Stromal cell of bone marrow (primary cell): ENCODE measurements around the gene RAB20.
"Not testable (repeated sequence)": the region's sequence is repeated elsewhere in the genome, so short reads cannot be mapped to it uniquely, and the experiment has no call there.

Experiments used
- DNase-seq: peaks from one replicate; pipeline ENCODE4 v3.0.0-alpha.2; 2012; ENCODE audit warnings: low read depth

RAB20 gene

DNA sequence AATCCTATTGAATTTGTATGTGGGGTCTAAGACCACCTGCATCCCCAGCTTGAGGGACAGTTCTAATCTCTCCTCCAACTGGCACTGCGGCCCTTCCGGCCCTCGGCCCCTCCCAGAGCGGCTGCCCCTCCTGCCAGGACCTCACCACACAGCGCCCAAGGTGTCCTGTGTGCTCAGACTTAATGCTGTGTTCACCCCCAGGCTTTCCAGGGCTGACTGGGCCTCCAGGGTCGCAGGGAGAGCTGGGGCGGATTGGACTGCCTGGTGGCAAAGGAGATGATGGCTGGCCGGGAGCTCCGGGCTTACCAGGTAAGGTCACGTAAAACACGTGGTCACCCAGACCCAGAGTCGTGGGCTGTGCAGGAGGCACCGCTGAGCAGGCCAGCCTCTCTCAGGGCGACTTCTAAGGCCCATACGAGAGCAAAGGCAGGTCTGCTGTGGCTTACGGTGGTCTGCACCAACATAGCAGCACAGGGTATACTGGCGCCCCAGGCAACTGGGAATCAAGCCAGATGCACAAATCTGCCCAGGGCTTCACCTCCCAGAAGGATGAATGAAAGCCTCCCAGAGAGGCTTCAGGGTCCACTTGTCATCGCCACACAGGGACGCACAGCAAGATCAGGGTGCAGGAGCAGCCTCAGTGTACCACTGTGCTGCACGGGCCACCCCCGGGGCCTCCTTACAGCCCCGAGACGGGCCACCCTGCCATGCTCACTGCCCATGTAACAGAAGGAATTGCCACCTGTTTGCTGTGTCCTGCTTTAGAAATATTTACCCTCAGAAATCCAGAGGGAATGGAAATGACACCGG is 69.4 kb downstream of the RAB20 start:
- no peak for DNase-seq

DNA sequence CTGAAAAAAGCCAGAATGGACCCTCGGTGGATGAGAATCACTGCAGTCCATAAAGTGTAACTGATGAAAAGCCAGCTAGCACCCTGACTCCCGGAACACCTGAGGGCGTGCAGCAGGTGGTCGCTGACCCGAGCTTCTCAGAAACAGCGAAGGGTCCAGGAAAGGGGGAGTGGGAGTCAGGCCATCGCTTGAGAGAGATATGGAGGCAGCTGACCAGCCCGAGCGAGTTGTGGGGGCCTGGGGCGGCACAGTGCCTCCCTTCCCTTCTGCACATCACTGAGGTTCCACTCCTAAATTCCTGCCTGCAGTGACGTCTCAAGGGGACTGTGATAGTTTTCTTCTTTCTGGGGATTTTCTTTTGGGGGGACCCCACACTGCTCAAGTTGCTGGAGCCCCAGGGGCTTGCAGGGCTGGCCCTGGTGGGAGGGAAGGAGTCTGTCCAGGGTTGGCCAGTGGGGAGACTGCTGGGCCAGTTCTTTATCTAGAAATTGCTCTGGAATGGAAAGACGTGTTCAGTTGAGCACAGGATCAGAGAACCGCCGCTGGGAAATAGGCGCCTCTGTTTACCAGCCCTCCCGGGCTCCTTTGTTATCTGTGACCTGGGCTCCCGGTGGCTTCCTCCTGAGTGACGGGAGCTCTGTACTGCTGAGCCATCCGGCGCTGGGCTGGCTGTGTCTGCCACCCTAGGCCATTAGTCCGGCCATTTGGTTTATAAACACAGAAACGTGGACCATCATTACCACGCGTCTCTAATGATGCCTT is 71.3 kb downstream of the RAB20 start:
- no peak for DNase-seq

DNA sequence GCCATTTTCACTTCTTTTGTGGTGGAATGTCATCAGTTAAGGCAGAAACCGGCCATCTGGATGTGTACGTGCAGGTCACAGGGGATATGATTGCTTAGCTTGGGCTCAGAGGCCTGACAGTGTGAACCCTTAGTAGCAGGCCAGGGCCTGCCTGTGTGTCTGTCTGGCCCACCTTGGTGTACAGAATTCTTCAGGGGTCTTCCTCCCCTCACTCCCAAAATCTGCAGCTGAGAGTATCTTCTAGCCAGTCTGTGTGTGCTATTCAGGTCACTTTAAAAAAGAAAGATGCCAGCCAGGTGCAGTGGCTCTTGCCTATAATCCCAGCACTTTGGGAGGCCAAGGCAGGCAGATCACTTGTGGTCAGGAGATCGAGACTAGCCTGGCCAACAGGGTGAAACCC is 74.6 kb downstream of the RAB20 start:
- not testable (repeated sequence) for DNase-seq

DNA sequence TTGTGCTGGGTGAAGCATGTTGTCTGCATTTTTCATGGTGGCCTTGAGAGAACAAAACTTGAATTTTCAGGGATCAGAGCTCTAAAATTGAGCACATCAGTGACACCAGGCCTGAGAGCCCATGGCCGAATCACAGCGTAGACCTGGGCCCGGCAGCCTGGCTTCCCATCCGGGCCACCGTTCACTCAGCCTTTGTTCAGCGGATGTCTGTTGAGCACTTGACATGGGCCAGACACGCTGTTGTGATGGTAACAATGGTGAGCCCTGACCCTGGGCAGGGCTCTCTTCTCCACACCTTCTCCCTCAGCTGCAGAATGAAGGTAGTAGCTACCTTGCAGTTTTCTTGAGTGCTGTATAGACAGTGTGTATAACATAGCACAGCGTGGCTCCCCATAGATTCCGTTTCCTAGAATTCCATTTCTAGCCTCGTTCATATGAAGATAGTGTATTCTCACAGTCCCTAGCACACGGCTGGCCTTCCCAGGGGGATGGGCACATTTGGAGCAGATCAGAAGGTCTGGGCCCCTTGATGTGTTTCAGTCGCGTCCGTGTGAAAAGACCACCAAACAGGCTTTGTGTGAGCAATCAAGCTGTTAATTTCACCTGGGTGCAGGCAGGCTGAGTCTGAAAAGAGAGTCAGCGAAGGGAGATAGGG is 75.3 kb downstream of the RAB20 start:
- DNase-seq: no peak

DNA sequence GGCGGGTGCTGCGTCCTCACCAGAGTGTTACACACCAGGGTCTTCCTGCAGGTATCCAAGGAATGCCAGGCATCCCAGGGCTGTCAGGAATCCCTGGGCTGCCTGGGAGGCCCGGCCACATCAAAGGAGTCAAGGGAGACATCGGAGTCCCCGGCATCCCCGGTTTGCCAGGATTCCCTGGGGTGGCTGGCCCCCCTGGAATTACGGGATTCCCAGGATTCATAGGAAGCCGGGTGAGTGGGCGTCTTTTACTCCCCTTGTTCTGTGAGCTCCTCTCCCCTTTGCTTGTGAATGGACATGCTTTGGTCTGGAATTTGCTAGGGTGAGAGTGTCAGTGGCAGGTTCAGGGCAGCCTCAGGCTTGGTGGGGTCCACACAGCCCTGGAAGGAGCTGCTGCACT is 75.9 kb downstream of the RAB20 start:
- no peak for DNase-seq

DNA sequence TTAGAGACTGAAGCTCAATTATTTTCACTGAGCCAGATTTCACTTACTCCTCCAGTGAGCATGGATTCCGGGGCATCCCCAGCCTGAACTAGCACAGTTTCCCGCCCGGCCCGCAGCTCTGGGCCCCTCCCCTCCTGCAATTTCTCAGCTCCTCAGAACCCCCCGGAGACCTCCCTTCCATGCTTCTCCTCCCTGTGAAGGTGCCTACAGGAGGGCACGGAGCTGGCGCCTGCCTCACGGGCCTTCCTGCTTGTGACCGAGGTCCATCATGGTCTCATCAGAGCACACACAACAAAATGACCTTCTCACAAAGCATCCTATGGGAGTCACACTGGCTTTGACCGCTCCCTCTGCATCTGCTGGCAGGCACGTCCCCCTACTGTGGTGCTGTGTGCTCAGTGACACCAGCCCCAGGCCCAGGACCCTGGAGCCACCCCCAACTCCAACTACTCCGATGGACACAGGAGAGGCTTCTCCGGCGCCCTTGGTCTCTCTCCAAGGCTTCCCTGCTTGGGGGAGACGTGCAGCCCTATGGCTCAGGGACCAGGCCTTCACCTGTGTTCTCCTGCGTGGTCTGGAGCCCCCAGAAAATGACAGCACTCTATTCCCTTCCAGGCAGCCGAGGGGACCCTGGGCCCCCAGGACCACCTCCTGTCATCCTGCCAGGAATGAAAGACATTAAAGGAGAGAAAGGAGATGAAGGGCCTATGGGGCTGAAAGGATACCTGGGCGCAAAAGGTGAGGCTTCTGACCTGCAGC is 77.1 kb downstream of the RAB20 start:
- DNase-seq: no peak

DNA sequence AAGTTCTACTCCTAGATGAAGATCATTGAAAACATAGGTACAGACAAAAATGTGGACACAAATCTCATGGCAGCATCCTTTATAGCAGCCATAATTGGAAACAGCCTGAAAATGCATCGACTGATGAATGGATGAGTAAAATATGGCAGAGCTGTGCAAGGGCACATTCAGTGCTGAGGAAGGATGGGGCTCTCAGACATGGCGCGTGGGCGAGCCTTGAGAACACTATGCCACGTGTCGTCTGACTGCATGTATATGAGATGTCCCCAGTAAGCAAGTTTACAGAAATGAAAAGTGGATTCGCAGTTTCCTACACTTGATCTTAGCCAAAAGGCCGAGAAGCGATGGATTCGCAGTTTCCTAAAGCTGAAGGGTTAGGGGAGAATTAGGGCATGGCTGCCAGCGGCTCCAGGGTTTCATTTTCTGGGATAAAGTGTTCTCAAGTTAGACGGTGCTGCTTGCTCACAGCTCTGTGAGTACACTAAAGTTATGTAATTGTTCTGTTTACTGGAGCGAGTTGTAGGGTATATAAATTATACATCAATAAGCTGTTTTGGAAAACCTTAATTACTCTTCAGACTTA is 78.0 kb downstream of the RAB20 start:
- DNase-seq: no peak

DNA sequence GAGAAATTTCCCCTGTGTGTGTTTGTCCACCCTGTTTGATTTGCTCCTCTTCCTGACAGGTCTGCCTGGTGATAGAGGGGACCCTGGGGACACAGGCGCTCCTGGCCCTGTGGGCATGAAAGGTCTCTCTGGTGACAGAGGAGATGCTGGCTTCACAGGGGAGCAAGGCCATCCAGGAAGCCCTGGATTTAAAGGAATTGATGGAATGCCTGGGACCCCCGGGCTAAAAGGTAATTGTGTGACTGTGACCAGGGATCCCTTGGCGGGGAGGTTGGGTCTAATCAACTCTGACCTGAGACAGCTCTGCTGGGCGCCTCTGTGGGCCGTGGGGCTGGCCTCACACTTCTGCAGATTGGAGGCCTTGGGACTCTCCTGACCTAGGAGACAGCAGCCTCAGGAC is 81.4 kb downstream of the RAB20 start:
- no peak for DNase-seq

DNA sequence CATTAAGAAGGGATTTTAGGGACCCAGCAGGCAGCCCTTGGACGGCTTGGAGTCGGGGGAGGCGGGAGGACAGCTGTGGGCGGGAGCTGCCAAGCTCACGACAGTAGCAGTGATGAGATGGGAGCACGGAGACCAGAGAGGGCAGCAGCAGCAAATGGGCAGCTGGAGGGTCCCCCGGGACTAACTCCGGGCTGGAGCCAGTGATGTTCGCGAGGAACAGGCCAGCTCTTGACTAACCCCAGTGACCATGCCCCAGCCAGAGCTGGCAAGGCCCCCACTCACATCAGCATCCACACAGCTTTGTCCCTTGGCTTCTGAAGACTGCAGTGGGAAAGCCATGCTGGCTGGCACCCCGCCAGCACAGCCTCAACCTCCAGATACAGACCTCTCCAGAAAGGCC is 81.9 kb downstream of the RAB20 start:
- no peak for DNase-seq

DNA sequence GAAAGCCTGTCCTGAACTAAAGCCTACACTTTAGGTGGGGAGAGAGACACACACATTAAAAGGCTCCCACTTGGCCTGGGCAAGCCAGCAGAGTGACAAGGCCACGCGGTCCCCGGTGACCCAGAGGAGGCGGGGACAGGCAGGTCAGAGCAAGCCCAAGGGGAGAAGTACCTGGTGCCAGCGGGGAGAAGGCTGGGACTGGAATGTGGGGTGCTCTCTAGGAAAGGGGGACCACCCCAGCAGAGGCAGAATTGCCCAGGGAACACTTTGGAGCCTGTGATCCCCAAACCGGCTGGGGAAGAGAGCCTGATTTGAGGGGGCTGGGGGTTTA is 82.3 kb downstream of the RAB20 start:
- DNase-seq: no peak

DNA sequence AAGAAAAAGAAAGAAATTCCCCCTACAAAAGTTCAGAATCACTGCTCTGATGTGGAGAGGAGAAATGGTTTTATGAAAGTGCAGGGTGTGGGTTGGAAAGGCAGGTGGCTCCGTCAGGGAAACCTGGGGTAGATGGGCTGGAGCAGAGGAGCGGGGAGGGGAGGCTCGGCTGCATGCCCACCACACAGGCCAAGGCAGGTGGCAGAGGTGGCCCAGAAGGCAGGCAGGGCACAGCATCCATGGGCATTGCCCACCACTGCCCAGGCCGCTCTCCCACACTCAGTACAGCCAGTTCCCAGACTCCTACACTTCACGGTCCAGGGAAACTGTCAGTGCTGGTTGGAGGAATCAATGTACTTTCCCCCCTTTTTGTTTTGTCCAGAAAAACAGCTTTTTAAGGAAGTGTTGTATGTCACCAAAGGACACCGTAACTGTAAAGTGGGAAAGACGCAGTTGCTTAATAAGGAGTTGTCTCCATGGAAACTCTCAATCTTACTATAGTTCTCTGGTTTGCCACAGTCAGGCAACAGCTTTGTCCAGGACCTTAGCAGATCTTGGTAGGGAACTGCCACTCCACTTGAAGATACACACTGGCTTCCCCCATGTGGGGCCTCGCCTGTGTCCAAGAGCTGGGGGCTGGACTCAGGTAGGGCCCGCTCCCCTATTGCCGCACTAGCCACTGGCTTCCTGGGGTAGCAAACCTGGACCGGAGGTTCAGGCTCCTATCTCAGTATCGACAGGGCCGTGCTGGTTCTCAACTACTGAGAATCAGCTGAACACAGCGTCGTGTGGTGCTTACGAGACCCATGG is 82.9 kb downstream of the RAB20 start:
- no peak for DNase-seq

DNA sequence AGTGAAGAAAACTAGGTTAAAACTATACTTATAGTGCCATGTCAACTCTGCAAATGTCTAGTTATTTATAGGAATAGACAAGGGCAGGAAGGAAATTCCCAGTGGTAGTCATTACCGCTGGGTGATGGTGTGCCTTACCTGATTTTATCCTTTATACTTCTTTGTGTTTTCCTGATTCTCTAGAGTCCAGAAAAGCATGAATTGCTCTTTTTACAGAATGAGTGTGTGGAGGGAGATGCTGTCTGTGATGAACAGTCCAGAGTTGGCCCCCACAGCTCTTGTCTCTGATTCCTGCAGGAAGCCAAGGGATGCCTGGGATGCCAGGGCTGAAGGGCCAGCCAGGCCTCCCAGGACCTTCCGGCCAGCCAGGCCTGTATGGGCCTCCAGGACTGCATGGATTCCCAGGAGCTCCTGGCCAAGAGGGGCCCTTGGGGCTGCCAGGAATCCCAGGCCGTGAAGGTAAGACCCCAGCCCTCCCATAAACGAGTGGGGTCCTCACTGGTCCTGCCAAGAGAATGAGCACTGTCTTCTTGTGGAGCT is 83.7 kb downstream of the RAB20 start:
- DNase-seq: no peak

DNA sequence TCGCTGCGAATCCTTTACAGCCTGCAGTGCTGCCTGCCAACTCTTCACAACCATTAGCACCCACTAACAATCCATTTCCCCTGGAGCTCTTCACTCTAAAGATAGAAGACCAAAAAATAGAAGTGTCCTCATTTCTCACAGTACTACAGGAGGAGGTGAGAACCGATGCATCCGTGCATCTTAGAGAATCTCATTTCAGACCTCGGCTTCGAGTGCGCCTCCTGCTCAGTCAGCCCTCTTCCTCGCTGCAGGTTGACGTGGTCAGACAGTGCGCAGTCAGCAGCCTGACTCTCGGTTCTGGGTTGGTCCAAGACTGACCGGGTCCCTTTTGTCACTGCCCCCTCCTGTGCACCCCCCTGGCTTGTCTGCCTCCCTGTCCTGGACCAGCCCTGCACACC is 85.3 kb downstream of the RAB20 start:
- DNase-seq: no peak

DNA sequence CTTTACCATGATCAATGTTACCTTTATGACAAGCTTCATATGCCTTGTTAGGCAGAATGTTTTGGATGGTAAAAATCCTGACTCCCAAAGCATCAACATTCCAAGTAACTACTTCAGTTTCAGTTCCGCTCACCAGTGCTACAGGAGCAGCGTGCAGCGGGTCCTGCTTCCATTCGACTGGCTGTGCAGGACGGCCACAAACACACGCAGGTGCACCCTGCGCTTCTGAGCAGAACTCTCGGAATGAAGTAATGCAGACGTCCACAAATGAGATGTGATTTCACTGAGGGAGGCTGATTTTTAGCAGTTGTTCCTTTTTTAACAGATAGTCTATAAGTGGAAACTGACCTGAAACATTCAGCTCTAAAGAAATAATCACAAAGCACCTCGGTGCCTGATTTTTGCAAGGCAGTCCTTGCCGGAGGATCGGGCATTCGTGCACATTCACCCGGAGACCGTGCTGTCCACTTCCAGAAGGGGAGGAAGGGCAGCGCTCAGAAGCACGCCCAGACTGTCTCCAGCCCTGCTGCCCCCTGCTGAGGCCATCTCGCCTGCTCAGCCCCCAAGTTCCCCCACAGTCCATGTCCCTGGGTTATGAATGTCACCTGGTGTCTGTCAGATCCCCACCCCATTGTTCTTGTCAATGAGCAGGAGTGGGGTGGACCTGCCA is 85.8 kb downstream of the RAB20 start:
- no peak for DNase-seq

DNA sequence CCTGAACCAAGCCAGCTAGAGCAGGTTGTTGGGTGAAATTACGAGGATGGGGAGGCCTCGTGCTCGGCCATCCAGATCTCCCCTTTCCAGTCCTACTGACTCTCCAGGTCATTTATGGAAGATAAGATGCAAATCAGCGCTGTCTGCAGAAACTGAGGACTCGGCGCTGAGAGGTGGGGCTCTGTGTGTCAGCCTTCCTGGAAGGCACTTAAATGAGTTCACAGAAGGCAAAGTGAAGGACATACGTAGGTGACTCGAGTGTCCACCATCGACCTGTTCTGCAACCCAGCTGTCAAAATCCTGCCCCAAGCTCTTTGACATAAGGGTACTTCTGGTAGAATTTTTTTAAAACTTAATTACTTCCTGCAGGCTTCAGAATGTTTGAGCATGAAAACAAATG is 86.4 kb downstream of the RAB20 start:
- no peak for DNase-seq

DNA sequence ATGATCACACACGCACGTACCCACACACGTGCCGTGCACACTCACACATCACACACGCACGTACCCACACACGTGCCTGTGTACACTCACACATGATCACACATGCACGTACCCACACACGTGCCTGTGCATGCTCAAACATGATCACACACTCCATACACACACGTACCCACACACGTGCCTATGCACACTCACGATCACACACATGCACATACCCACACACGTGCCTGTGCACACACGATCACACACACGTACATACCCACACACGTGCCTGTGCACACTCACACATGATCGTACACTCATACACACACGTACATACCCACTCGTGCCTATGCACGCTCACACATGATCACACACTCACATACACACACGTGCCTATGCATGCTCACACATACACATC is 86.8 kb downstream of the RAB20 start:
- DNase-seq: no peak
